AG04450 (cell line): ENCODE results near the gene SYTL3. TPM values are rescaled to one million over a fixed set of nuclear protein-coding genes. Genes with fewer than 3 reads are reported as not detected.

Experiments
- CTCF ChIA-PET: fragments of 300-600, 350-600 bp; formaldehyde crosslinking; extraction: SDS; loops from one replicate; lab custom pipeline; 2022; ENCODE audit warnings: antibody characterized with exemption, inconsistent platforms; lab: Charles Lee
- POLR2A ChIA-PET: fragments of 350-600 bp; formaldehyde crosslinking; extraction: SDS; loops from one replicate; lab custom pipeline; 2021; ENCODE audit warnings: antibody characterized with exemption, inconsistent platforms; lab: Yijun Ruan, JAX
- DNase-seq: peaks from one replicate; pipeline ENCODE4 v3.0.0-alpha.2; 2011; ENCODE audit warnings: low read depth, low spot score
- H3K27ac ChIP-seq: one replicate; pipeline ENCODE4 v1.5.1; 2012; ENCODE audit warnings: low read depth, low read length, control low read depth
- H3K27me3 ChIP-seq: one replicate; pipeline ENCODE4 v1.6.0; 2012; ENCODE audit warnings: low read length; ENCODE audit not compliant: control insufficient read depth, insufficient read depth
- H3K4me3 ChIP-seq: 2 replicates; pipeline ENCODE4 v1.5.1; 2011; ENCODE audit warnings: mild to moderate bottlenecking, low read depth, low read length, control low read depth
- H3K9me3 ChIP-seq: 2 replicates; pipeline ENCODE4 v1.5.1; 2012; ENCODE audit warnings: low read length; ENCODE audit not compliant: control insufficient read depth, insufficient read depth
- polyA plus RNA-seq: library from polyadenylated mRNA; depleted of rRNA; stranded (reverse); fragments of >200 nt; gene quantifications from 2 replicates; pipeline ENCODE4 v1.2.3, GENCODE V29; 2011
- TF ChIP-seq, protein P1 (sequence below): IDR thresholded peaks from 2 replicates; pipeline ENCODE4 v1.5.1; 2011; ENCODE audit warnings: low read depth, low read length, control low read depth, inconsistent platforms

The SYTL3 gene
- polyA plus RNA-seq, 1 experiment: 1.6 TPM

DNA sequence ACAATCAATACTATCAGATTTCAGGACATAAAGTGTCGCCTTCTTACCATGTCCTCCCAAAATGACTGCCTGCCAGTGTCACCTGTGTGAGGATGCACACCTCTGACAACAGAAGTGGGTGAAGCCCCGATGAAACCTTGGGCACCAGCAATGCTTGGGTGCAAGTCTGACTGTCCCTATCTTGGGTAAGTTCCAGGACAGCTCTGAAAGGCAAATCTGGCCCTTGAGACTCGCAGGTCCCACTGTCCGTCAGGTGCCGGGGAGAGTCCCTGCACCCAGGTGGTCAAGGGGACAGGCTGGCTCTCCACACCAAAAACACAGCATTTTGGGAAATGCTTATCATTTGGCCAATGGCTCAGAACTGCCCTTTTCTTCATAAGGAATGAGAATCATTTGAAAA is 126.0 kb downstream of the SYTL3 start:
- H3K9me3 ChIP-seq: no peaks in the 10 kb centered on the region
- ChIA-PET CTCF (no interaction called here), POLR2A (no interaction called here)
- no peaks in the 10 kb centered on the region for H3K27me3 ChIP-seq
- H3K27ac ChIP-seq: no peak overlapping the region
- TF ChIP-seq, protein P1, sequence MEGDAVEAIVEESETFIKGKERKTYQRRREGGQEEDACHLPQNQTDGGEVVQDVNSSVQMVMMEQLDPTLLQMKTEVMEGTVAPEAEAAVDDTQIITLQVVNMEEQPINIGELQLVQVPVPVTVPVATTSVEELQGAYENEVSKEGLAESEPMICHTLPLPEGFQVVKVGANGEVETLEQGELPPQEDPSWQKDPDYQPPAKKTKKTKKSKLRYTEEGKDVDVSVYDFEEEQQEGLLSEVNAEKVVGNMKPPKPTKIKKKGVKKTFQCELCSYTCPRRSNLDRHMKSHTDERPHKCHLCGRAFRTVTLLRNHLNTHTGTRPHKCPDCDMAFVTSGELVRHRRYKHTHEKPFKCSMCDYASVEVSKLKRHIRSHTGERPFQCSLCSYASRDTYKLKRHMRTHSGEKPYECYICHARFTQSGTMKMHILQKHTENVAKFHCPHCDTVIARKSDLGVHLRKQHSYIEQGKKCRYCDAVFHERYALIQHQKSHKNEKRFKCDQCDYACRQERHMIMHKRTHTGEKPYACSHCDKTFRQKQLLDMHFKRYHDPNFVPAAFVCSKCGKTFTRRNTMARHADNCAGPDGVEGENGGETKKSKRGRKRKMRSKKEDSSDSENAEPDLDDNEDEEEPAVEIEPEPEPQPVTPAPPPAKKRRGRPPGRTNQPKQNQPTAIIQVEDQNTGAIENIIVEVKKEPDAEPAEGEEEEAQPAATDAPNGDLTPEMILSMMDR: no peak
- H3K4me3 ChIP-seq: no peak overlapping the region
- no peak for DNase-seq

GRCh38 chr6:158776737-158777136 is 126.9 kb downstream of the SYTL3 start:
- H3K27me3 ChIP-seq: no peaks in the 10 kb centered on the region
- ChIA-PET POLR2A (no interaction called here), CTCF (no interaction called here)
- no peaks in the 10 kb centered on the region for H3K9me3 ChIP-seq
- no peak for DNase-seq
- H3K4me3 ChIP-seq: no peak overlapping the region
- TF ChIP-seq, protein P1: no peak
- H3K27ac ChIP-seq: no peak overlapping the region

GRCh38 chr6:158777510-158777909 is 127.7 kb downstream of the SYTL3 start:
- H3K27me3 ChIP-seq: no peaks in the 10 kb centered on the region
- H3K27ac ChIP-seq: no peak overlapping the region
- POLR2A ChIA-PET: no interaction called here
- DNase-seq: no peak
- no peak overlapping the region for H3K4me3 ChIP-seq
- CTCF ChIA-PET: no interaction called here
- H3K9me3 ChIP-seq: no peaks in the 10 kb centered on the region
- TF ChIP-seq, protein P1: no peak

GRCh38 chr6:158778005-158778527 is 128.2 kb downstream of the SYTL3 start:
- POLR2A ChIA-PET: no interaction called here
- CTCF ChIA-PET: no interaction called here
- Histone ChIP-seq H3K9me3 (no peaks in the 10 kb centered on the region), H3K4me3 (no peak overlapping the region), H3K27me3 (no peaks in the 10 kb centered on the region), H3K27ac (no peak overlapping the region)
- TF ChIP-seq, protein P1: no peak
- DNase-seq: no peak

DNA sequence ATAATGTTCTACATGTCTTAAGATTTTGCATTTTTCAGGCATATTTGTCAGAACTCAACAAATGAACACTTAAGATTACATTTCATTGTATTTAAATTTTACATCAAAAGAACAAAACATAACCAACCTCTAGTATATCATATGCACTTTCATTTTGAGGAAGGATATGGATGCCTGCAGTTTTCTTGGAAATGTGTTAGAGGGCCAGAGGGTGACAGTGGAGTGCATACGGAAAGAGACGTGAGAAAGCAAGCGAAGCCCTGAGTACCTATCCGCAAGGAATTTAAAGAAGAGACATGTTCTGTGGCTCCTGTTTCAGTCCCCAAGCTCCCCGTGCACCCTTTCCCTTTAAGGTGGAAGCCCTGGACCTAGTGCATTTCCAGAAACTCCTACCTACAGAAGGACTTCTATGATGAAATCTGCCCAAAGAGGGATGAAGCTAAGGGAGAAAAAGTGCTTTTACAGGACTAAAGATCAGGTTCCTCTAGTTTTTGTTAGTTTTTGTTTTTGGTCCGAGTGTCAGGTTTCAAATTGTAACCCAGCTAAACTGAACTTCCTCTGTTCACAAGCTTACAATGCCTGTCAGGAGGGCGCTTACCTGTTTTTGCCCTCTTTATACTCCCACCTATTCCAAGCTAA is 130.5 kb downstream of the SYTL3 start:
- H3K27ac ChIP-seq: no peak overlapping the region
- TF ChIP-seq, protein P1: no peak
- CTCF ChIA-PET: interaction anchor here (0.6 to 1.5 kb wide), 4 partner anchors 13 to 193 kb away, joined by 4 to 6 read pairs (median 4); no protein-coding TSS in a partner anchor
- DNase-seq: no peak
- H3K9me3 ChIP-seq: no peaks in the 10 kb centered on the region
- no peaks in the 10 kb centered on the region for H3K27me3 ChIP-seq
- POLR2A ChIA-PET: no interaction called here
- H3K4me3 ChIP-seq: no peak overlapping the region
